RWPE1 (cell line): ENCODE data around the gene RASGRF2.
"Not testable (repeated sequence)": the region's sequence is repeated elsewhere in the genome, so short reads cannot be mapped to it uniquely, and the experiment has no call there.

ENCODE experiments used
- CTCF ChIA-PET: fragments of 350-600 bp; sonication (Branson Sonifier 250); formaldehyde crosslinking; extraction: SDS; loops from one replicate; lab custom pipeline; 2021; lab: Yijun Ruan, JAX
- POLR2A ChIA-PET: fragments of 400-600 bp; formaldehyde crosslinking; extraction: SDS; loops from one replicate; lab custom pipeline; 2020; ENCODE audit warnings: antibody characterized with exemption; ENCODE audit not compliant: low non-redundant PET; lab: Yijun Ruan, JAX
- DNase-seq: peaks from one replicate; pipeline ENCODE4 v3.0.0; 2012; ENCODE audit warnings: low spot score
- H3K27ac ChIP-seq: fragments of 450-650 bp; 2 replicates; pipeline ENCODE4 v1.5.1; 2017
- CTCF ChIP-seq: fragments of 450-650 bp; conservative IDR thresholded peaks from 2 replicates; pipeline ENCODE4 v1.5.1; 2017; ENCODE audit warnings: low read depth, mild to moderate bottlenecking

RASGRF2 gene

GRCh38 chr5:81121836-81122630, 161.9 kb downstream of the RASGRF2 start:
- H3K27ac ChIP-seq: no peak overlapping the region
- POLR2A ChIA-PET: interaction anchor here (0.6 kb wide), 1 partner anchor 46 kb away, joined by 7 read pairs; no protein-coding TSS in a partner anchor
- no peak for DNase-seq
- no peak for TF ChIP-seq CTCF
- CTCF ChIA-PET: interaction anchor here (0.5 to 1.1 kb wide), 3 partner anchors 14 to 216 kb away, joined by 3 to 4 read pairs (median 3); no protein-coding TSS in a partner anchor

- CTCF ChIA-PET, DNase-seq, POLR2A ChIA-PET, H3K27ac ChIP-seq: not testable (repeated sequence)
Measured at GRCh38 chr5:81124689-81125088, 164.5 kb downstream of the RASGRF2 start.

- CTCF ChIA-PET: interaction anchor here (0.6 kb wide), 1 partner anchor 218 kb away, joined by 3 read pairs; no protein-coding TSS in a partner anchor
- DNase-seq: no peak
- H3K27ac ChIP-seq: no peak overlapping the region
- POLR2A ChIA-PET: no interaction called here
- no peak for TF ChIP-seq CTCF
Measured at GRCh38 chr5:81125959-81126358, 165.8 kb downstream of the RASGRF2 start.

DNA sequence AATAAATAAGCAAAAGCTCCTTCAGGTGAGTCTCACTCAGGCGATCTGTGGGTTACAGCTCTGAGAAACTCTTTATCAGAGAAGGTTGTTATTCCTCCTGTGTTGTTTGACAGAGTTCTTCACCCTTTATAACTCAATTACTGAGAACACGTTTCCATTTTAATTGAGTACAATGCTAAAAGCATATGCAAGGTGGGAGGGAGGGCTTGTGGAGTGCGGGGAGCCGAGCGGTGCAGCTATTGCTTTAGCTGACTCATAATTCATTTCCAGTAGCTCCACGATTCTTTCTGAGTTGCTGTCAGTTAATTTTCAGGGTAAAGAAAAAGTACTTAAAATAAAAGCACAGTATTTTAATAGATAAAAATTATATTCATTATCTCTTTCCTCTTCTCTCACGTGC, 168.3 kb downstream of the RASGRF2 start:
- DNase-seq: no peak

GRCh38 chr5:81132381-81132780, 172.2 kb downstream of the RASGRF2 start:
- H3K27ac ChIP-seq: no peak overlapping the region
- DNase-seq: no peak
- ChIA-PET CTCF (no interaction called here), POLR2A (no interaction called here)
- TF ChIP-seq CTCF: no peak

More for the DNA sequence above, 168.3 kb downstream of the RASGRF2 start:
- CTCF ChIA-PET: interaction anchor here (0.9 kb wide), 1 partner anchor 20 kb away, joined by 4 read pairs; no protein-coding TSS in a partner anchor
- no peak for TF ChIP-seq CTCF
- no peak overlapping the region for H3K27ac ChIP-seq
- POLR2A ChIA-PET: interaction anchor here (0.5 kb wide), 1 partner anchor 71 kb away, joined by 4 read pairs; no protein-coding TSS in a partner anchor

DNA sequence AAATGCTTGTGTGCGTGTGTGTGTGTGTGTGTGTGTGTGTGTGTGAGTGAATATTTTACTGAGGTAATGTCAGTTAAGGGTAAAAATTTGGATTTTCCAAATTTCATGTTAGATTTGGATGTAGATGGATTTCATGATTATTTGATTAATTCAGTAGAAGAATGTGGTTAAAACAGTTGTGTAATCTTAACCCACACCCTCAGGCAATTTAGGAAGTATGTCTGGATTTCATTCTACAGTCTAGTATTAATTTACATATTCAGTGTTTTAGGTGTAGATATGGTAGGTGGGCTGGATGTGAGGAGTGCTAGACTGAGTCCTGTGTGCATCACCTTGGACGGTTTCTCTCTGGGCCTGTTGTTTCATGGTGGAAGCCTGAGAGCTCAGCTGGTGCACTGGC, 173.9 kb downstream of the RASGRF2 start:
- ChIA-PET CTCF (no interaction called here), POLR2A (no interaction called here)
- no peak overlapping the region for H3K27ac ChIP-seq
- DNase-seq: no peak
- TF ChIP-seq CTCF: no peak

DNA sequence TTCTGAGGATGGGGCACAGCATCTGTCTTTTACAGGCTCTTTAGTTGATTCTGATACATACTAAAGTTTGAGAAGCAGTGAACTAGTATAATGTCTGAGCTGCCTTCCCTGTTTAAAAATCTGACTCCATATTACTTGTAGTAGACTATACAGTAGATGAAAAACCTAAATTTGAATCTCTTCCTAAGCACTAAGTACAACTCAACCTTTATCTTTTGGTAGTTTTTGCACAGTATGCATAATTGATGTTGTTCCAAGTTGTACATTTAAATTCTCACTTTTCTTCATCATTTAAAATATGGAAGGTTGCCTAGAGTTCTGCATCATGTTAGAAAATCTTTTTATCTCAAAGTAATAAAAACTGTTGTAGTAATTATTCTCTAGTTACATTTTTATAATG, 174.4 kb downstream of the RASGRF2 start:
- ChIA-PET POLR2A (no interaction called here), CTCF (interaction anchor here (0.7 kb wide), 1 partner anchor 160 kb away, joined by 5 read pairs; no protein-coding TSS in a partner anchor)

More for the DNA sequence above, 174.4 kb downstream of the RASGRF2 start:
- DNase-seq: no peak
- no peak for TF ChIP-seq CTCF
- H3K27ac ChIP-seq: no peak overlapping the region
